ENCODE measurements around the gene HYLS1.

DNA sequence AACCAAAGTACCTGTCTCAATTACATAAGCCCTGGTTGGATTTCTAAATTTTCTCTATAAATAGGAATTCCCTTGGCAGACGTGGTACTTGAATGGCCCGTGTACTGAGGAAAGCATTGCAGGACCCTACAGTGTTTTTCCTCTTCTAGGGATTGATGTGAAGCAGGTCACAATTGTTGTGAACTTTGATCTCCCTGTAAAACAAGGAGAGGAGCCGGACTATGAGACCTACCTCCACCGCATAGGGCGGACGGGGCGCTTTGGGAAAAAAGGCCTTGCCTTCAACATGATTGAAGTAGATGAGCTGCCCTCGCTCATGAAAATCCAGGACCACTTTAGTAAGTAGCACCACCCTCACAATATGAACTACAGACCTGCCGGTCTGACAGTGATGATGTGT, 33.6 kb downstream of the HYLS1 start:
- TF ChIP-seq CTCF (IDR thresholded peaks at IDR 0.05) = no peak
- no peak for TF ChIP-seq EP300 (IDR thresholded peaks at IDR 0.05)
- TF ChIP-seq POLR2A (IDR thresholded peaks at IDR 0.05) = no peak

All from sigmoid colon (tissue), 4 donors.